OCI-M2 (cell line): ENCODE measurements around the gene CREBBP.

Experiments
- DNase-seq: peaks from one replicate; lab custom pipeline; 2025; ENCODE audit not compliant: unreplicated experiment; lab: John Stamatoyannopoulos, UW

CREBBP gene

DNA sequence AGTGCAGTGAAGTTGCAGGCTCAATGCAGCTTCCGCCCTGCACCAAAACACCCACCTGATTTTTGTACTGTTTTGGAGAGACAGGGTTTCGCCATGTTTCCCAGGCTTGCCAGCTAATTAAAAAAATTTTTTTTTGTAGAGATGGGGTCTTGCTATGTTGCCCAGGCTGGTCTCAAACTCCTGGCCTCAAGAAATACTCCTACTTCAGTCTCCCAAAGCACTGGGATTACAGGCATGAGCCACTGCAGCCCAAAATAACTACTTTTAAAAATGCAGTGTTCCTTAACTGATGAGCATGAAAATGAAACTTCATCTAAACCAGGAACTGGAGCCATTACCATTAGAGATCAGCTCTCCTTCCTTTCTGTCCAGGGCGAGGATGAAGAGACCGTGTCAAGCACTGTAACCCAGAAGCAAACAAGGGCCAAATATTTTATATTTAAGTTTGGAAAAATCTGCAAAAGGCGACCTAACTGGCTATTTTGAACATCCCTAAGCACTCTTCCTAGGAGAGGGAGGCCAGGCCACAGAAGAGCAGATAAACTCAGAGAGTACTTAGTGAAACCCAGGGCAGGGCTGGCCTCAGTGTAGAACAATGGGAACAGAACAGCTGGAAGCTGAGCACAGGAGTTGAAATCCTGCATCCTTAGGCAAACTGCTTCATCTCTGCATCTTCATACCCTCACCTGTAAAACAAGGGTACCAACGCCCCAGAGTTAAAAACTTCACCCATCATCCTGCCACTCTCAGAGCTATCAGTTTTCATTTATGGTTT, 24.0 kb downstream of the CREBBP start:
- DNase-seq = no peak

DNA sequence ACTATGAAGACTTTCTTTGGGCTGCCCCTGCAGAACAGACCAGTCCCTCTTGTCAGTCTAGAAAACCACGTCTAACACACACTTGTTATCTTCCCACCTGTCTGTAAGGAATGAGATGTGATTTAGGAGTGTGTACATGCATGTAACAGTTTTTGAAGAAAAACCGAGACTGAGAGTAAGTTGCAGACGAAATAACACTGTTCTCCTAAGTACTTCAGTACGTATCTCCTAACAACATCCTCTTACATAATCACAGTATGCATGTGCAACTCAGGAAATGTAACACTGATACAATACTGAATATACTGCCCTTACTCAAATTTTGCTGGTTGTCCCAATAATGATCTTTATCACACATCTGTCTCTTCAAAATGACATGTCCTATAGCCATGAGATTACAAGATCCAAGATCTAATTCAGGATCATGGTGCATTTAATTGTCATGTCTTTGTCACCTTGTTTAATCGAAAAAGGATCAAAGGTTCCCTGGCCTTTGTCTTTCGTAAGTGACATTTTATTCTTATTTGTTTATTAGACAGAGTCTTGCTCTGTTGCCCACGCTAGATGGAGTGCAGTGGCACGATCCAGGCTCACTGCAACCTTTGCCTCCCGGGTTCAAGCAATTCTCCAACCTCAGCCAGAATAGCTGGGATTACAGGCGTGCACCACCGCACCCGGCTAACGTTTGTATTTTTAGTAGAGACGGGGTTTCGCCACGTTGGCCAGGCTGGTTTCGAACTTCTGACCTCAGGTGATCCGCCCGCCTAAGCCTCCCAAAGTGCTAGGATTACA, 25.6 kb downstream of the CREBBP start:
- no peak for DNase-seq

DNA sequence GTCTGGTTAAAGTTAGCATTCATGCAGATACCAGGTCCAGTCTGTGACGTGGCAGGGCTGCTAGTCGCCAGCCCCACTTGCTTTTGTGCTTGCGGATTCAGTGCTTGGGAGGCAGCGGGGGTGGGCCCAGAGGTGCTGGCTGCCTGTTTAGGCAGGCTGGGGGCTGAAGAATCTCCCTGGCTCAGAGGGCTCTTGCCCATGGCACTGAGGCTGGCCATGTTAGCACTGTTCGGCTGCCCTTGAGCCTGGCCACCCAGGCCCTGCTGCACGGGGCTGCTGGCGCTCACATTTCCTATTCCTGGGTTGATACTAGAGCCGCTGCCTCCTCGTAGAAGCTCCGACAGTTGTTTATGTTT, 30.0 kb downstream of the CREBBP start:
- DNase-seq = no peak

DNA sequence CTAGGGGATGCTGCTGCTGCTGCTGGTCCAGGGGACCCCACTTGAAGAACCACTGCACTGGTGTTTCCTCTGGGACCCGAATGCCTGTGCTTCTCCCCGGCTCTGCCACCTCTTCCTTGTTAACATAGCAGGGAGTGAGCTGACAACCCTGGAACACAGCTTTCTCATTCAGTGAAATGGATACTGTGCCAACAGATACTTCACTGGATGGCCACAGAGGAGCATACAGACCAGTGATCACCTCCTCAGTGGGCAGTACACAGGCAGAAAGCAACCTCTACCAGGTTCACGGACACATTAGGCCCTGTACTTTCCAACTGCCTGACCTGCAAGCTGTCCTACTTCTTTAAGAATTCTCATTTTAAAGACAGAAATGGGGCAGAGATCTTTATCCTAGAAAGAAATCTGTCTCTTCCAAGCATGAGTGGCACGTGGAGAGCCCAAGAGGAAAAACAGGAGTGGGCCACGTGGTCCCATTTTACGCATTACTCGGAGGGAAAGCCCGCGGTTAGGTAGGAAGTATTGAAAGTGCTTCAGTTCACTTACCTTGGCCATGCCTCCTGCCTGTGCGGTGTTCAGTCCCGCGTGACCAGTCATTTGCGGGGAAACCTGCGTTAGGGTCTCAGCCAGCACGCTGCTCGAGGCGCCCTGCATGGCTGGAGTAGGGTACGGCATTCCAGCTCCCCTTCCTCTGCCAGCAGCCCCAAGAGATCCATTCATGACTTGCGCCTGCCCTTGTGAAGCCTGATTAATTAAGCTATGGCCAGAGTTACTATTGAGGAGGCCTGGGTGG, 30.6 kb downstream of the CREBBP start:
- DNase-seq = no peak

DNA sequence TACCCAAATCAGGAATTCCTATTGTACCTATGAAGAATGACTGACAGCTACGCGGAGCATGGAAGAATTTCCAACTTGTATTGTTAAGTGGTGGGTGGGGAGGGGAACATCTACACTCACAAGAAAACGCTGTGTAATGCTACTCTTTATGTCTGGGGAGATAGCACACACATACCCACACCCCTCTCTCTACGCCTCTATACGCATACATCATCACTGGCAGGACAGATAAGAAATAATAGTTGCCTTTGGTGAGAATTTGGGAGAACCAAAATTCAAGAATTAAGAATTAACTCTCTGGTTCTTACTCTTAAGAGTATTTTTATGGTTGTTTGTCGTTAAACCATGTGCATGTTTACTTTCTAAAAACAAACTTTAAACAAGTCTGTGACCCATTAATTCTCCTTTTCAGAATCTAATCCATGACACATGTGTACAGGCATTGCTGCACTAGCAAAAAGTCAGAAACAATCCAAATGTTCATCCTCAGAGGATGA, 33.9 kb downstream of the CREBBP start:
- DNase-seq = no peak

DNA sequence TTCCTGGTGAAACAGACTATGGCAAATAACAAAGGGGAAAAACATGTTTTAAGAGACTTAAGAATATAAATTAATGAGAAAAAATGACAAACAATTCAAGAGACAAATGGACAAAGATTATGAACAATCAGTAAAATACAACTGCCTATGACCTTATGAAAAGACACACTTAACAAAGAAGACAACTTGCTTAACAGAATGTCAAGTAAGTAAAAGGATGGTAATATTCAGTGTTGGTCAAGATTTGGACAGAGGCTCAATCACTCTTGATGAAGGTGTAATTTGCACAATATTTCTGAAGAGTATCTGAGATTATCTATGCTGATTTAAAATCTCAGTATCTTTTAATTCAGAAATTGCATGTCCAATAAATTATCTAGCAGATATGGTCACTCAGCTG, 34.4 kb downstream of the CREBBP start:
- DNase-seq = no peak

DNA sequence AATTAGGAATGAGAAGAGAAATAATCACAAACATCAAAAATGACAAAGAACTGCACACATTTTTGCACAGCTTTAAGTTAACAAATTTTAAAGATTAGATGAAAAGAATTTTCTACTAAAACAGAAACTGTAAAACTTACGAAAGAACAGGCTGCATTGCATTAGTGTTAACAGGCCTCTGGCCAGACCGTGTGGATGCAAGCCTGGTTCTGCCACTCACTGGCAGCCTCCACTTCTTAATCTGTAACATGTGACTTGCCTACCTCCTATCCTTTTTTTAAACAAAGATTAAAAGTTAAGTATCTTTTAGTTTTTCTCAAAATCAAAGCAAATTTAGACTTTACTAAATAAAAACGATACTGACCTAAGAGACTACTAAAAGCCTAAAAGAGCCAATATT, 37.5 kb downstream of the CREBBP start:
- DNase-seq = no peak

DNA sequence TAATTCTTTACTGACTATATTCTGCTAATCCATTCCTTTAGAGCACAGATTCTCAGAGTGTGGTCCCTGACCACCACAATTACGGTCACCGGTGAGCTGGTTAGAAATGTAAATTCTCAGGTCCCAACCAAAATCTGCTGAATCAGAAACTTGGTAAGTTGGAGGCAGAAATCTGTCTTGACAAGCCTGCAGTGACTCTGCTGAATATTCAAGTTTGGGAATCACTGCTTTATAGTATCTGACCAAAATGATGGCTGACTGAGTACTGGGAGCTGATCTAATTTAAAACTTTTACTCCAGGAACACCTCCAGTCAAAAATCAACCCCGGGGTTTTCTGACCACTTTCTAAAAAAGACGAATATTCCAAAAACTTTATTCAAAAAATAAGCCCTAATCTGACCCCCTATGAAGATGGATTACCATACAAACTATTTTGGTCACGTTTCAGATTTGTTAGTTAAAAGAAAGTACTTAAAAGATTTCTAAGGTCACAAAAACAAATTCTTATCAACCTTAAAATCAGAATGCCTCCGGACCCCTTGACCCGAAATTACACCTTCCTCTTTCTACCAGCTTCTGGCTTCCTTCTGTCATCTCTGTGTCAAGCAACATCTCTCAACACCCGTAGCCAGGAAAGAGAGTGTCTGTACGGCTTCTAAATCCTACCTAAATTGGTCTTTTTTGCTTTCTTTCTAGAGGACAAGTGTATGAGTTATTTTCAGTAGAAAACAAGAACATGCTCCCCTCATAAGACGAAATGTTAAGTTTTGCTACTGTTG, 38.6 kb downstream of the CREBBP start:
- no peak for DNase-seq

DNA sequence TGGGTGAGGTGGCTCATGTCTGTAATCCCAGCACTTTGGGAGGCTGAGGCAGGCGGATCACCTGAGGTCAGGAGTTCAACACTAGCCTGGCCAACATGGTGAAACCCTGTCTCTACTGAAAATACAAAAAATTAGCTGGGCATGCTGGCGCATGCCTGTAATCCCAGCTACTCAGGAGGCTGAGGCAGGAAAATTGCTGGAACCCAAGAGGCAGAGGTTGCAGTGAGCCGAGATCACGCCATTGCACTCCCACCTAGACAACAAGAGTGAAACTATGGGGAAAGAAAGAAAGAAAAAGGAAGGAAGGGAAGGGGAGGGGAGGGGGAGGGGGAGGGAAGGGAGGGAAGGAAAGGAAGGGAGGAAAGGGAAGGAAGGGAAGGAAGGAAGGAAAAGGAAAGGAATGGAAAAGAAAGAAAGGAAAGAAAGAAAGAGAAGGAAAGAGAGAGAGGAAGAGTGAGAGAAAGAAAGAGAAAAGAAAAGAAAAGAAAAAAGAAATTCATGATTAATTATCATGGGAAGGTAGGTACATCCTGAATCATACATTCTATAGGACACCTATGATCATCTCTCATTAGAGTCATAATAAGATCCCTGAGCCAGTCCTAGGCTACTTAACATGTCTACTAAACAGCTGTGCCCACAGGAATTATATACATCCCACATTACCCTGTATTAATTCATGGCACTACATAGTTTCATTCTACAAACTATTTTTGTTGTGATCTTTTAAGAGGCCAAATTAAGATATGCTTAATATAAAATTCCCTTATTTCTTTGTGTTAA, 40.9 kb downstream of the CREBBP start:
- no peak for DNase-seq

DNA sequence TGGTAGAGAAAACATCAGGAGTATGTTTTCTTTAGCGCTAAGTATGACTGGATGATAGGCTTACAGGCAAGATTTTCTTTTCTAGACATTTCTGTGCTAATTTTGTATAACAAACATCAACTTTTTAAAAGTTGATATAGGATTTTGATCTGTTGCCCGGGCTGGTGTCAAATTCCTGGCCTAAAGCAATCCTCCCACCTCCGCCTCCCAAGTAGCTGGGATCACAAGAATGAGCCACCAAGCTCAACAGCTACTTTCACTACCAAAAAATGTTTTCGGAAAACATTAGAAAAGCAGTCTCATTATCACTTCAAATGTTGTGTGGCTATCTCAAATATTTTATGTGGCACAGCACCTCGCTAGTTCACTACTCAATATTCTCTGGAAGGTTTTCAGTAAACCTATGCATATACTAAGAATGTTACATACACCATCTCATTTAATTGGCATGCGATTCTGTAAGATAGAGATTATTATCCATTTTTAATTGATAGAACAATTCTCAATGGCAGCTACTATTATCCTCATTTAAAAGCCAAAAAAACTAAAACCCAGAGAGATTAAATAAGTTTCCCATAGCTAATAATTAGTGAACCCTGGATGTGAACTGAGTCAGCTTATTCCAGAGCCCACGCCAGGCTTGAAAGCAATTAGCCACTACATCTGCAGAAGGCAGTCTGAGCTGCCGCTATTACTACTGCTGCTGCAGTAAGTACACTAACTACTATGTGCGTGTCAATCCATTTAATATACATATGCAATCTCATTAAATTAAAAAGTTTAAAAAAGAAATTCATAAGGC, 41.7 kb downstream of the CREBBP start:
- no peak for DNase-seq

DNA sequence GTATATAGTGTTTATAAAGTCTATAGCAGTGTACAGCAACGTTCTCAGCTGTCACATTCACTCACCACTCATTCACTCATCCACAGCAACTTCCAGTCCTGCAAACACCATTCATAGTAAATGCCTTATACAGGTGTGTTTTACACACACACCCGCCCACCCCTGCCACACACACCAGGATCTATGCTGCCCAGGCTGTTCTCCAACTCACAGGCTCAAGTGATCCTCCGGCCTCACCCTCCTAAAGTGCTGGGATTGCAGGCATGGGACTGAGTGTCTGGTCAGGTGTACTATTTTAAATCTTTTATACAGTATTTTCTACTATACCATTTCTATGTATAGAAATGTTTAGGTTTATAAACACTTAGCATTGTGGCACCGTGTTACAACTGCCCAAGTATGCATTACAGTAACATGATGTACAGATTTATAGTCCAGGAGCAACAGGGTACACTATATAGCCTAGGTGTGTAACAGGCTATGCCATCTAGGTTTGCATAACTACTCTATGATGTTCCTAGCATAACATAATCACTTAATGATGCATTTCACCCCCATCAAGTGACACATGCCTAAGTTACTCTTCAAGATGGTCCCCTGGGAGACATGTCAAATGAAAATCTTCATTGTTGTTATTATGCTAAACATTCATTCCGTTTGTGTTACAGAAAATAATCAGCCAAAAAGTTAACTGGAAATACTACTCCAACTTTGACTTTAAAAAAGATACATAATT, 42.5 kb downstream of the CREBBP start:
- no peak for DNase-seq

DNA sequence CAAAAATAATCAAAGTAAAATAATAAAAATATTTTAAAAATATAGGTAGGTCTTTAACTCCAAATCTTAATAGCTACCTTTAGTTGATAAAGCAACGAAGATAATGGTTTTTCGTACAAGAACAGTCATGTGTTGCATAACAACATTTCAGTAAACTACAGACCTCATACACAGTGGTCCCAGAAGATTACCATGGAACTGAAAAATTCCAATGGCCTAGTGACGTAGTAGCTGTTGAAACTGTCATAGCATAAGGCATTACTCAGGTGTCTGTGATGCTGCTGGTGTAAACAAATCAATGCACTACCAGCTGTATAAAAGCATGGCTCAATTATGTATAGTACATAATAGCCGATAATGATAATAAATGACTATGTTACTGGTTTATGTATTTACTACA, 43.9 kb downstream of the CREBBP start:
- no peak for DNase-seq

DNA sequence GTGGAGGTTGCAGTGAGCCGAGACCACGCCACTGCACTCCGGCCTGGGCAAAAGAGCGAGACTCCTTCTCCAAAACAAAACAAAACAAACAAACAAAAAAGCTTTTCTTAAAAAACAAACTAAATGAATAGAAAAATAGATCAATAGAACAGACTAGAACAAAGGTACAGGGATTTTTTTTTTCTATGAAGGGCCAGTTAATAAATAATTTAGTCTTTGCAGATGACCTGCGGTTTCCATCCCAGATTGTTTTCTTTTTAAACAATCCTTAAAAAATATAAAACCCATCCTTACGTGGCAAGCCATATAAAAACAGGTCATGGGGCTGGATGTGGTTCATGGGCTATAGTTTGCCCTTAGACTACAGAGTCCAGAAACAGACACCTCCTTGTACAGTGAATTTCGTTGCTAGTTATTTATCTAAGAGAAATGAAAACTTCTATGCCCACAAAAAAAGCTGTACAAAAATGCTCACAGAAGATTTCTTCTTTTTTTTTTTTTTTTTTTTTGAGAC, 45.4 kb downstream of the CREBBP start:
- DNase-seq = no peak

DNA sequence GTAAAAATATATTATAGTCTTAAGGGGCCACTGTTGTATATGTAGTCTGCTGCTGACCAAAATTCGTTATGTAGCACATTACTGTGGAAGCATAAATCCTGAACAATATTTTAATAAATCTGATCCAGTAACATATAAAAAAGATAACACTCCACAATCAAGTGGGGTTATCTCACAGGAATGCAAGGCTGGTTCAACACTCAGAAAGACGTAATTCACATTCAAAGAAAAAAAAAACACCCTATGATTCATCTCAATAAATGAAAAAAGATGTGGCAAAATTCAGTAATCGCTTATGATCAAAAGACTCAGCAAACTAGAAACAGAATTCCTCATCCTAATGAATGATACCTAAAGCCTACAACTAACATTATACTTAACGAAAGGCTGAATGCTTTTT, 47.8 kb downstream of the CREBBP start:
- no peak for DNase-seq

DNA sequence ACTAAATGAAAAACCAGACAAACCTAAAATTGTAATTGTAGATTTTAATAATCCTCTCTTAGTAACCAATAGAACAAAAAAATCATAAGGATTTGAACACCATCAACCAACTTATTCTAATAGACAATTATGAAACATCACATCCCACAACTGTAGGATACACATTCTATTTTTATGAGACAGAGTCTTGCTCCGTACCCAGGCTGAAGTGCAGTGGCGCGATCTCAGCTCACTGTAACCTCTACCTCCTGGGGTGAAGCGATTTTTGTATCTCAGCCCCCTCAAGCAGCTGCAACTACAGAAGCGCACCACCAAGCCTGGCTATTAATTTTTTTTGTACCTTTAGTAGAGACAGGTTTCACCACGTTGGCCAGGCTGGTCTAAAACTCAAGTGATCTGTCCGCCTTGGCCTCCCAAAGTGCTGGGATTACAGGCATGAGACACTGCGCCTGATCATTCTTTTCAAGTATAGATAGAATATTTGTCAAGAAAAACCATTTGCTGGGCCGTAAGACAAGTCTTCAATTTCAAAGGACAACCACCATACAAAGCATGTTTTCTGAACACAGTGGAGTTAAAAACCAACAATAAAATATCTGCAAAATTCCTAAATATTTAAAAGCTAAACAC, 49.8 kb downstream of the CREBBP start:
- no peak for DNase-seq

DNA sequence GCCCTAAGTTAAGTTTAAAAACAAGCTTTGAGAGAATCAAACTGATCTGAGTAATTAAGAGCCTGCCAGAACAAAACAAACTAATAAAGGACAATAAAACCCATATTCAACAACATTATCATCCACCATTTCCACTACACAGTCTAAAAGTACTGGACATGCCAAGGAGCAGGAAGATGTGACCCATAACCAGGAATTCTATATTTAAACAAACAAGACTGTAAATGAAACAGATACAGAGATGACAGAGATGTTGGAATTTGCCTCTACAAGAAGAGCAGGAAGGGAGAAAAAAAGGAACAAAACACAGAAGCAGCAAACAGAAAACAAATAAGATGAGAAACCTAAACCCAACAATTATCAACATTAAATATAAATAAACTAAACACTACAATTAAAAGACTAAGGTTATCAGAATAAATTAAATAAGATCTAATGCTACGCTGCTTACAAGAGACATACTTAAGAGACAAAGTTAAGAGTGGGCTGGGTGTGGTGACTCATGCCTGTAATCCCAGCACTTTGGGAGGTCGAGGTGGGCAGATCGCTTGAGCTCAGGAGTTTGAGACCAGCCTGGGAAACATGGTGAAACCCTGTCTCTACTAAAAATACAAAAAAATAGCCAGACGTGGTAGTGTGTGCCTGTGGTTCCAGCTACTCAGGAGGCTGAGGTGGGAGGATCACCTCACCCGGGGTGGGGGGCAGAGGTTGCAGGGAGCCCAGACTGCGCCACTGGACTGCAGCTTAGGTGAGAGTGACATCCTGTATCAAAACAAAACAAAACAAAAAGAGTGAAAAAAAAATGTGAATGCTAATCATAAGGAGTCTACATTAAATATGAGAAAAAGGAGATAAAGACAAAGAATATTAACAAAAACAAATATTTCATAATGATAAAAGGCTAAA, 50.6 kb downstream of the CREBBP start:
- no peak for DNase-seq

DNA sequence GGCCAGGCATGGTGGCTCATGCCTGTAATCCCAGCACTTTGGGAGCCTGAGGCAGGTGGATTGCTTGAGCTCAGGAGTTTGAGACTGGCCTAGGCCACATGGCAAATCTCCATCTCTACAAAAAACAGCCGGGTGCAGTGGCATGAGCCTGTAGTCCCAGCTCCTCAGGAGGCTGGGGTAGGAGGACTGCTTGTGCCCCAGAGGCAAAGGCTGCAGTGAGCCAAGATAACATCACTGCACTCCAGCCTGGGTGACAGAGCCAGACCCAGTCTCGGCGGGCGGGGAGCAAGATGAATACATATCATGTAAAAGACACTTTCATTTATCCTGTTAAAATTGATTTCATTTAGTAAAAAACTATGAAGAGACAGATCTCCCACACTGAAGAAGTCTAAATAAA, 54.6 kb downstream of the CREBBP start:
- DNase-seq = no peak
